GM12864 (cell line): ENCODE data around the gene HECW1.
A peak's percentile ranks its signal among the peaks of the same experiment; 100 is the strongest.

Experiments used
- DNase-seq: peaks from one replicate; pipeline ENCODE4 v3.0.0-alpha.2; 2011; ENCODE audit warnings: low read depth
- H3K4me3 ChIP-seq: 2 replicates; pipeline ENCODE4 v1.5.1; 2011; ENCODE audit warnings: mild to moderate bottlenecking, low read depth, low read length, control low read depth
- CTCF ChIP-seq: IDR thresholded peaks from 2 replicates; pipeline ENCODE4 v1.5.1; 2011; ENCODE audit warnings: low read depth, mild to moderate bottlenecking, moderate library complexity, low read length, control low read depth, inconsistent platforms; ENCODE audit errors: missing control alignments

The HECW1 gene

GRCh38 chr7:43588477-43589132 lies 476.2 kb downstream of the HECW1 start:
- H3K4me3 ChIP-seq, result peak overlapping the region; percentile 24
- no peak for TF ChIP-seq CTCF
- no peak for DNase-seq

GRCh38 chr7:43589133-43589478 lies 476.7 kb downstream of the HECW1 start:
- DNase-seq, result no peak
- no peak overlapping the region; the same call in 1 of the 2 replicates for H3K4me3 ChIP-seq
- TF ChIP-seq CTCF, result no peak

- no peak for DNase-seq
- peak overlapping the region; percentile 25 for H3K4me3 ChIP-seq
- no peak for TF ChIP-seq CTCF
Measured at GRCh38 chr7:43589728-43590127, 477.3 kb downstream of the HECW1 start.

GRCh38 chr7:43590862-43591557 lies 478.6 kb downstream of the HECW1 start:
- TF ChIP-seq CTCF, result no peak
- DNase-seq, result peak; percentile 85
- H3K4me3 ChIP-seq, result no peak overlapping the region; the same call in 1 of the 2 replicates

DNA sequence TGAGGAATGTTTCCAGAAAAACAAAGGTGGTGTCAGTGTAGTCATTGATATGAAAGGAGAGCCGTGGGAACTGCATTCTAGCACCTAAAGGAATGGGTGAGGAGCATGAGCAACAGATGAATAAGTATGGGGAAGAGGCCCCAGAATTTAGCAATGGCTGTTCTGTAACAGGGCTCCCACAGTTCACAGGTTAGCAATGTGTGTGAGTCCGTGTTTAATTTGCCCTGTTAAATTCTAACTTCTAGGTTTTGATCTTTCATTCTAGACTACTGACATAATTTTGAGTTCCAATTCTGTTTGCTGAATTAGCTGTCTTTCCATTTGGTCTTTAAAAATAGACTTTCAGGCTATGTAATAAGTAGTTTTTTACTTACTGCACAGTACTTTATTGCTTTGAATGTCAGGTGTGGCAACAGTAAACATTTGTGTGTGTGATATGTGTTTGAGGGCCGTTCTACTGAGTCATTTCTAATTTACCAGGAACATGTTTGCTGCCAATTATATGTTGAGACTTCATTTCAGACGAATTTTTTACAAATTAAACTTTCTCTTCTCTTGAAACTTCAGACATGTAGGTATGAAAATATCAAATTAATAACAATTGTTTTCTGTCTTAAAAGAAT lies 479.2 kb downstream of the HECW1 start:
- no peak overlapping the region; the same call in 1 of the 2 replicates for H3K4me3 ChIP-seq
- DNase-seq, result no peak
- TF ChIP-seq CTCF, result no peak

DNA sequence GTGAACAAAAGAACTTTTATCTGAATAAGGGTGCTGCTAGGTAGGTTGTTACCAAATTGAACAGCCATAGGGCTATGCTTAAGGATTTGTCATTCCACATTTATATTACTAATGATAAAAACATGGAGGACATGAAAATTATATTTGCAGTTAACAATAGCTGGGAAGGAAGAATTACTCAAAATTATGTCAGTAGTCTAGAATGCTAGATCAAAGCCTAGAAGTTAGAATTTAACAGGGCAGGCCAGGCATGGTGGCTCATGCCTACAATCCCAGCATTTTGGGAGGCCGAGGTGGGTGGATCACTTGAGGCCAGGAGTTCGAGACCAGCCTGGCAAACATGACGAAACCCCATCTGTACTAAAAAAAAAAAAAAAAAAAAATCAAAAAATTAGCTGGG lies 479.9 kb downstream of the HECW1 start:
- no peak for DNase-seq
- H3K4me3 ChIP-seq, result no peak overlapping the region
- no peak for TF ChIP-seq CTCF
